SH-SY5Y (cell line): ENCODE data around the gene UNC119.

ENCODE experiments used
- GATA2 ChIP-seq: IDR thresholded peaks from 2 replicates; pipeline ENCODE4 v1.6.1; 2011; ENCODE audit warnings: mild to moderate bottlenecking, low read depth, low read length
- GATA3 ChIP-seq: IDR thresholded peaks from 2 replicates; pipeline ENCODE4 v1.6.1; 2011; ENCODE audit warnings: low read depth, mild to moderate bottlenecking, low read length, moderate library complexity

GRCh38 chr17:28584434-28584833, 32.0 kb upstream of the UNC119 start:
- TF ChIP-seq GATA2 (no peak), GATA3 (no peak)
